ENCODE results near the gene KCND1.

- TF ChIP-seq EZH2 (IDR thresholded peaks at IDR 0.05; ENCODE audit: insufficient read depth, low read length) (no peak), CTCF (IDR thresholded peaks at IDR 0.05; ENCODE audit: insufficient read depth, low read depth, low read length) (no peak)
Measured at GRCh38 chrX:48935301-48935670, 36.4 kb downstream of the KCND1 start.
